Liver (tissue), 9 donors: ENCODE data around the gene LAG3. TPM values are rescaled to one million over a fixed set of nuclear protein-coding genes. Genes with fewer than 3 reads are reported as not detected.

ENCODE experiments used
- DNase-seq: peaks from one replicate; pipeline ENCODE4 v3.0.0-alpha.2; 2017; ENCODE audit warnings: low spot score
- H3K27ac ChIP-seq, 2 donors: one replicate each; pipeline ENCODE4 v1.7.0; 2013; ENCODE audit warnings: inconsistent platforms in 2 of 2, low read length in 2 of 2, control low read depth in 1 of 2, low read depth in 1 of 2, mild to moderate bottlenecking in 1 of 2
- H3K27me3 ChIP-seq, 4 donors: one replicate each; pipeline versions ENCODE4 v1.6.1 to v1.7.0; 2013; ENCODE audit warnings: low read length in 3 of 4, inconsistent platforms in 1 of 4, mild to moderate bottlenecking in 1 of 4, moderate library complexity in 1 of 4; ENCODE audit not compliant: control insufficient read depth in 4 of 4, insufficient read depth in 4 of 4
- H3K36me3 ChIP-seq, 4 donors: one replicate each; pipeline versions ENCODE4 v1.6.1 to v1.7.0; 2013; ENCODE audit warnings: low read length in 3 of 4, mild to moderate bottlenecking in 3 of 4, low read depth in 1 of 4, moderate library complexity in 1 of 4; ENCODE audit not compliant: control insufficient read depth in 4 of 4, insufficient read depth in 3 of 4
- H3K4me1 ChIP-seq, 4 donors: one replicate each; pipeline versions ENCODE4 v1.6.1 to v1.7.0; 2013; ENCODE audit warnings: low read length in 3 of 4, mild to moderate bottlenecking in 3 of 4, moderate library complexity in 1 of 4; ENCODE audit not compliant: control insufficient read depth in 4 of 4, insufficient read depth in 4 of 4
- H3K4me3 ChIP-seq, 3 donors: one replicate each; pipeline versions ENCODE4 v1.6.1 to v1.7.0; 2013; ENCODE audit warnings: low read length in 3 of 3, control low read depth in 1 of 3, low read depth in 1 of 3, mild to moderate bottlenecking in 1 of 3
- H3K9ac ChIP-seq, 2 donors: one replicate each; pipeline ENCODE4 v1.7.0; 2013; ENCODE audit warnings: low read length in 2 of 2, mild to moderate bottlenecking in 2 of 2, moderate library complexity in 2 of 2, control low read depth in 1 of 2, low read depth in 1 of 2
- H3K9me3 ChIP-seq, 4 donors: one replicate each; pipeline versions ENCODE4 v1.6.1 to v1.7.0; 2013; ENCODE audit warnings: low read length in 3 of 4; ENCODE audit not compliant: control insufficient read depth in 4 of 4
- EGR1 ChIP-seq, 2 donors: IDR thresholded peaks; 2 replicates each; pipeline ENCODE4 v1.6.1; 2016 to 2018; ENCODE audit warnings: antibody characterized with exemption in 2 of 2, low read depth in 2 of 2
- FOXA1 ChIP-seq: IDR thresholded peaks from 2 replicates; pipeline ENCODE4 v1.6.1; 2016; ENCODE audit warnings: antibody characterized with exemption
- FOXA2 ChIP-seq: IDR thresholded peaks from 2 replicates; pipeline ENCODE4 v1.6.1; 2016; ENCODE audit warnings: antibody characterized with exemption
- GABPA ChIP-seq, 2 donors: IDR thresholded peaks in 1 of 2; conservative IDR thresholded peaks in 1 of 2; 2 replicates each; pipeline ENCODE4 v1.6.1; 2016; ENCODE audit warnings: antibody characterized with exemption in 2 of 2, mild to moderate bottlenecking in 1 of 2, moderate library complexity in 1 of 2
- HNF4A ChIP-seq, 2 donors: conservative IDR thresholded peaks; 2 replicates each; pipeline ENCODE4 v1.6.1; 2016; ENCODE audit warnings: antibody characterized with exemption in 2 of 2, mild to moderate bottlenecking in 2 of 2
- HNF4G ChIP-seq: IDR thresholded peaks from 2 replicates; pipeline ENCODE4 v1.6.1; 2016; ENCODE audit warnings: antibody characterized with exemption
- JUND ChIP-seq, 2 donors: IDR thresholded peaks; 2 replicates each; pipeline ENCODE4 v1.6.1; 2016; ENCODE audit warnings: antibody characterized with exemption in 2 of 2
- NR2F2 ChIP-seq: IDR thresholded peaks from 2 replicates; pipeline ENCODE4 v1.6.1; 2016; ENCODE audit warnings: antibody characterized with exemption
- RAD21 ChIP-seq, 2 donors: IDR thresholded peaks; 2 replicates each; pipeline ENCODE4 v1.6.1; 2016; ENCODE audit warnings: antibody characterized with exemption in 2 of 2, mild to moderate bottlenecking in 2 of 2
- RXRA ChIP-seq, 2 donors: IDR thresholded peaks; 2 replicates each; pipeline ENCODE4 v1.6.1; 2017 to 2018; ENCODE audit warnings: antibody characterized with exemption in 2 of 2, mild to moderate bottlenecking in 1 of 2
- YY1 ChIP-seq: IDR thresholded peaks from 2 replicates; pipeline ENCODE4 v1.6.1; 2016; ENCODE audit warnings: antibody characterized with exemption, mild to moderate bottlenecking
- WGBS: extraction: QIAGEN DNeasy Blood & Tissue Kit; methylation state at CpG from one replicate; pipeline ENCODE4 v1.1.7; 2013; 5-methylcytosine and 5-hydroxymethylcytosine counted together
- polyA plus RNA-seq, 2 donors: library from polyadenylated mRNA; stranded (reverse) in 1 of 2; unstranded in 1 of 2; fragments of 200-250 nt in 1 of 2; fragments of >200 nt in 1 of 2; fragmentation: Nextera tagmentation in 1 of 2; extraction: Ambion mirVana in 1 of 2; gene quantifications; one replicate each; pipeline versions ENCODE4 v1.2.1 to v1.2.3, GENCODE V29; 2013 to 2015
- total RNA-seq, 2 donors: library from RNA; depleted of rRNA; stranded (reverse); fragments of >200 nt; gene quantifications; one replicate each; pipeline ENCODE4 v1.2.3, GENCODE V29; 2014
- TF ChIP-seq, protein P1 (sequence below): IDR thresholded peaks from 2 replicates; pipeline ENCODE4 v1.6.1; 2016; ENCODE audit warnings: antibody characterized with exemption, mild to moderate bottlenecking
- TF ChIP-seq, protein P2 (sequence below): IDR thresholded peaks from 2 replicates; pipeline ENCODE4 v1.6.1; 2016; ENCODE audit warnings: antibody characterized with exemption
- TF ChIP-seq, protein P3 (sequence below): IDR thresholded peaks from 2 replicates; pipeline ENCODE4 v1.6.1; 2016; ENCODE audit warnings: antibody characterized with exemption
- TF ChIP-seq, protein P4 (sequence below): IDR thresholded peaks from 2 replicates; pipeline ENCODE4 v1.6.1; 2016; ENCODE audit warnings: antibody characterized with exemption
- TF ChIP-seq, protein P5 (sequence below): fragments of 150-350 bp; IDR thresholded peaks from 2 replicates; pipeline ENCODE4 v1.5.1; 2017; ENCODE audit warnings: improper control_type of control experiment, low read depth, low read length; ENCODE audit not compliant: missing input control
- donor health status: healthy.
- donor health status: healthy.
- donor health status: healthy.
- donor health status: healthy.
- donor health status: healthy.

Gene LAG3
- total and polyA plus RNA-seq, 4 donors = 0.14 to 1.2 (median 0.47) TPM

DNA sequence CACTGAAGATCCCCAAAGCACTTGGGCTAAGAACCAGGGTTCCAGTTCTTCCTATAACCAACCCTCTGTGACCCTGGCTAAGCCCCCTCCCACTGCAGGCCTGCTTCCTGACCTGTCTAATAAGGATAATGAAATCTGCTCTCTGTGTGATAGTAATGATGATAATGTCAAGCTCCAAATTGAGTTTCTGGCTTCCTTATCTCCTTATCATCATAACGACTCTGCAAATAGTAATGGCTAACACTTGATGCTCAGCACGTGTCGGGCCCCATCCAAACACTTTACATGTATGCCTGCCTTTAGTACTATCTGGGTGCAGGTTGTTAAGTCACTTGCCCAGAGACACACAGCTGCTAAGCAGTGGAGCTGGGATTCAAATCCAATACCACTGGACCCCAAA, 44.3 kb downstream of the LAG3 start:
- Histone ChIP-seq H3K27me3 (no peaks in the 10 kb centered on the region), H3K4me1 (peaks cover 0 to 33% (median 25%) of the 10 kb centered on the region in 4 donors), H3K36me3 (no peaks in the 10 kb centered on the region), H3K27ac (no peak overlapping the region), H3K9me3 (no peaks in the 10 kb centered on the region), H3K9ac (no peak overlapping the region), H3K4me3 (no peak overlapping the region)
- TF ChIP-seq FOXA2 = no peak
- no peak for TF ChIP-seq RAD21 (IDR thresholded peaks at IDR 0.05)
- TF ChIP-seq, protein P1, sequence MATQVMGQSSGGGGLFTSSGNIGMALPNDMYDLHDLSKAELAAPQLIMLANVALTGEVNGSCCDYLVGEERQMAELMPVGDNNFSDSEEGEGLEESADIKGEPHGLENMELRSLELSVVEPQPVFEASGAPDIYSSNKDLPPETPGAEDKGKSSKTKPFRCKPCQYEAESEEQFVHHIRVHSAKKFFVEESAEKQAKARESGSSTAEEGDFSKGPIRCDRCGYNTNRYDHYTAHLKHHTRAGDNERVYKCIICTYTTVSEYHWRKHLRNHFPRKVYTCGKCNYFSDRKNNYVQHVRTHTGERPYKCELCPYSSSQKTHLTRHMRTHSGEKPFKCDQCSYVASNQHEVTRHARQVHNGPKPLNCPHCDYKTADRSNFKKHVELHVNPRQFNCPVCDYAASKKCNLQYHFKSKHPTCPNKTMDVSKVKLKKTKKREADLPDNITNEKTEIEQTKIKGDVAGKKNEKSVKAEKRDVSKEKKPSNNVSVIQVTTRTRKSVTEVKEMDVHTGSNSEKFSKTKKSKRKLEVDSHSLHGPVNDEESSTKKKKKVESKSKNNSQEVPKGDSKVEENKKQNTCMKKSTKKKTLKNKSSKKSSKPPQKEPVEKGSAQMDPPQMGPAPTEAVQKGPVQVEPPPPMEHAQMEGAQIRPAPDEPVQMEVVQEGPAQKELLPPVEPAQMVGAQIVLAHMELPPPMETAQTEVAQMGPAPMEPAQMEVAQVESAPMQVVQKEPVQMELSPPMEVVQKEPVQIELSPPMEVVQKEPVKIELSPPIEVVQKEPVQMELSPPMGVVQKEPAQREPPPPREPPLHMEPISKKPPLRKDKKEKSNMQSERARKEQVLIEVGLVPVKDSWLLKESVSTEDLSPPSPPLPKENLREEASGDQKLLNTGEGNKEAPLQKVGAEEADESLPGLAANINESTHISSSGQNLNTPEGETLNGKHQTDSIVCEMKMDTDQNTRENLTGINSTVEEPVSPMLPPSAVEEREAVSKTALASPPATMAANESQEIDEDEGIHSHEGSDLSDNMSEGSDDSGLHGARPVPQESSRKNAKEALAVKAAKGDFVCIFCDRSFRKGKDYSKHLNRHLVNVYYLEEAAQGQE = no peak
- no peak for TF ChIP-seq GABPA (IDR thresholded peaks at IDR 0.05 in 1 of 2, conservative IDR thresholded peaks at IDR 0.05 in 1 of 2)
- TF ChIP-seq HNF4A (conservative IDR thresholded peaks at IDR 0.05) = no peak
- TF ChIP-seq, protein P2, sequence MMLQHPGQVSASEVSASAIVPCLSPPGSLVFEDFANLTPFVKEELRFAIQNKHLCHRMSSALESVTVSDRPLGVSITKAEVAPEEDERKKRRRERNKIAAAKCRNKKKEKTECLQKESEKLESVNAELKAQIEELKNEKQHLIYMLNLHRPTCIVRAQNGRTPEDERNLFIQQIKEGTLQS = no peak
- no peak for TF ChIP-seq NR2F2
- WGBS = 78% methylated on average over 3 of the region's 3 CpGs
- DNase-seq = no peak

DNA sequence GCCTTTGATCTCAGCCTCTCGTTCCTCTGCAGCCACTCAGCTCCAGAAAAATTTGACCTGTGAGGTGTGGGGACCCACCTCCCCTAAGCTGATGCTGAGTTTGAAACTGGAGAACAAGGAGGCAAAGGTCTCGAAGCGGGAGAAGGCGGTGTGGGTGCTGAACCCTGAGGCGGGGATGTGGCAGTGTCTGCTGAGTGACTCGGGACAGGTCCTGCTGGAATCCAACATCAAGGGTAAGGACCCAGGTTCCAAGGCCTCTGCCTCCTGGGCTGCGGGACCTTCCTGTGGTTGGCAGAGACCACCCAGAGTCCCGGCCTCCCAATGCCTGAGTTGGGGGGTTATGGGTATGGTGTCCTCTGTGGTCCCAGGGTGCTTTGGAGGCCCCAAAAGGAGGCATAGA, 44.8 kb downstream of the LAG3 start:
- no peak overlapping the region for H3K27ac ChIP-seq

More for the DNA sequence above, 44.8 kb downstream of the LAG3 start:
- Histone ChIP-seq H3K27me3 (no peaks in the 10 kb centered on the region), H3K9ac (no peak overlapping the region), H3K36me3 (no peaks in the 10 kb centered on the region), H3K9me3 (no peaks in the 10 kb centered on the region), H3K4me1 (peaks cover 0 to 38% (median 27%) of the 10 kb centered on the region in 4 donors), H3K4me3 (no peak overlapping the region)
- no peak for TF ChIP-seq FOXA1
- no peak for TF ChIP-seq RXRA (IDR thresholded peaks at IDR 0.05)
- TF ChIP-seq FOXA2 = no peak
- TF ChIP-seq EGR1 (IDR thresholded peaks at IDR 0.05; ENCODE audit: low read depth in 2 of 2) = no peak
- TF ChIP-seq, protein P3, sequence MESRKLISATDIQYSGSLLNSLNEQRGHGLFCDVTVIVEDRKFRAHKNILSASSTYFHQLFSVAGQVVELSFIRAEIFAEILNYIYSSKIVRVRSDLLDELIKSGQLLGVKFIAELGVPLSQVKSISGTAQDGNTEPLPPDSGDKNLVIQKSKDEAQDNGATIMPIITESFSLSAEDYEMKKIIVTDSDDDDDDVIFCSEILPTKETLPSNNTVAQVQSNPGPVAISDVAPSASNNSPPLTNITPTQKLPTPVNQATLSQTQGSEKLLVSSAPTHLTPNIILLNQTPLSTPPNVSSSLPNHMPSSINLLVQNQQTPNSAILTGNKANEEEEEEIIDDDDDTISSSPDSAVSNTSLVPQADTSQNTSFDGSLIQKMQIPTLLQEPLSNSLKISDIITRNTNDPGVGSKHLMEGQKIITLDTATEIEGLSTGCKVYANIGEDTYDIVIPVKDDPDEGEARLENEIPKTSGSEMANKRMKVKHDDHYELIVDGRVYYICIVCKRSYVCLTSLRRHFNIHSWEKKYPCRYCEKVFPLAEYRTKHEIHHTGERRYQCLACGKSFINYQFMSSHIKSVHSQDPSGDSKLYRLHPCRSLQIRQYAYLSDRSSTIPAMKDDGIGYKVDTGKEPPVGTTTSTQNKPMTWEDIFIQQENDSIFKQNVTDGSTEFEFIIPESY = no peak
- TF ChIP-seq, protein P4, sequence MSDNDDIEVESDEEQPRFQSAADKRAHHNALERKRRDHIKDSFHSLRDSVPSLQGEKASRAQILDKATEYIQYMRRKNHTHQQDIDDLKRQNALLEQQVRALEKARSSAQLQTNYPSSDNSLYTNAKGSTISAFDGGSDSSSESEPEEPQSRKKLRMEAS = no peak
- TF ChIP-seq, protein P5, sequence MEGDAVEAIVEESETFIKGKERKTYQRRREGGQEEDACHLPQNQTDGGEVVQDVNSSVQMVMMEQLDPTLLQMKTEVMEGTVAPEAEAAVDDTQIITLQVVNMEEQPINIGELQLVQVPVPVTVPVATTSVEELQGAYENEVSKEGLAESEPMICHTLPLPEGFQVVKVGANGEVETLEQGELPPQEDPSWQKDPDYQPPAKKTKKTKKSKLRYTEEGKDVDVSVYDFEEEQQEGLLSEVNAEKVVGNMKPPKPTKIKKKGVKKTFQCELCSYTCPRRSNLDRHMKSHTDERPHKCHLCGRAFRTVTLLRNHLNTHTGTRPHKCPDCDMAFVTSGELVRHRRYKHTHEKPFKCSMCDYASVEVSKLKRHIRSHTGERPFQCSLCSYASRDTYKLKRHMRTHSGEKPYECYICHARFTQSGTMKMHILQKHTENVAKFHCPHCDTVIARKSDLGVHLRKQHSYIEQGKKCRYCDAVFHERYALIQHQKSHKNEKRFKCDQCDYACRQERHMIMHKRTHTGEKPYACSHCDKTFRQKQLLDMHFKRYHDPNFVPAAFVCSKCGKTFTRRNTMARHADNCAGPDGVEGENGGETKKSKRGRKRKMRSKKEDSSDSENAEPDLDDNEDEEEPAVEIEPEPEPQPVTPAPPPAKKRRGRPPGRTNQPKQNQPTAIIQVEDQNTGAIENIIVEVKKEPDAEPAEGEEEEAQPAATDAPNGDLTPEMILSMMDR = no peak
- TF ChIP-seq JUND (IDR thresholded peaks at IDR 0.05) = no peak
- no peak for TF ChIP-seq YY1
- TF ChIP-seq HNF4A (conservative IDR thresholded peaks at IDR 0.05) = no peak
- TF ChIP-seq RAD21 (IDR thresholded peaks at IDR 0.05) = no peak
- TF ChIP-seq HNF4G = no peak
- DNase-seq = no peak
- 93% methylated on average over 8 of the region's 8 CpGs for WGBS
